CD1c-positive myeloid dendritic cell (primary cell): ENCODE data around the gene RAD21L1.

Experiments used
- DNase-seq: peaks from one replicate; pipeline ENCODE4 v3.0.0-alpha.2; 2016; ENCODE audit errors: extremely low spot score

RAD21L1 gene

GRCh38 chr20:1225783-1226654 is at the start of gene RAD21L1:
Gene RAD21L1, plus strand, starts transcription at chr20:1226044. Its CDS starts 2,410 bp downstream, at chr20:1228454.
- peak; percentile 73 for DNase-seq

GRCh38 chr20:1177680-1178079 is 48.2 kb upstream of the RAD21L1 start:
- DNase-seq = no peak

GRCh38 chr20:1178103-1178502 is 47.7 kb upstream of the RAD21L1 start:
- DNase-seq = no peak

DNA sequence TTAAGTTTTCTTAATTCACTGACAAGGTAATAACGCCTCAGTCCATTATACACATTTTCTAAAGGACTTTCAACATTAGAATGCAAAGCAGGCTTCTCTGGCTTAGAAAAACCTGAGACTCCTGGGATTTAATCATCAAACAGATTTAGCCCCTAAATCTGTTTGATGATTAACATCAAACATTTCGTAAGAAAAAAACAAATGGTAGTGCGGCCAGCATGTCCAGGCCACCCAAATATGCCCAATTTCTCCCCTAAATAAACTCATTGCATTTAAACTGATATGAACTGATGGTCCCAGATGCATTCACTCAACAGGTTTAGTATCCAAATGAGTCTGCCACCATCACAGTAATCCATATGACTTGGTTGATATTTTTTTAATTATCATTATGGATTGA is 47.2 kb upstream of the RAD21L1 start:
- DNase-seq = no peak

DNA sequence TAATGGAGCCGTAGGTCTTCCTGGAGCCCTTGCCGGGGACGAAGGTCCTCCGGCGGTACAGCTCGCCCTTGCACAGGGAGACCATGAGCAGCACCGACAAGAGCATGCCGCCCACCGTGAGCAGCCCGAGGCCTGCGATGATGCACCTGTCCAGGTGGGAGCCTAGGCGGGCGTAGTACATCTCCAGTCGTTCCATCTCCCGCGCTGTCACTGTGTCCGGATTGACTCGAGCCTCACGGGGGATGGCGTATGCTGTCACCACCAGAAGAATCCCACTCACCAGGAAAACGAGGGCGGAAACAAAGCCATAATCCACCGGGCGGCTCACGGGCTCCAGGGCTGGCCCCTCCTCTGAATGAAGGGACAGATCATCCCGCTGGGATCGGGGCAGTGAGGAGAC is 44.9 kb upstream of the RAD21L1 start:
- no peak for DNase-seq

- peak; percentile 51 for DNase-seq
These were observed 43.7 kb upstream of the RAD21L1 start for GRCh38 chr20:1182106-1182505.

DNA sequence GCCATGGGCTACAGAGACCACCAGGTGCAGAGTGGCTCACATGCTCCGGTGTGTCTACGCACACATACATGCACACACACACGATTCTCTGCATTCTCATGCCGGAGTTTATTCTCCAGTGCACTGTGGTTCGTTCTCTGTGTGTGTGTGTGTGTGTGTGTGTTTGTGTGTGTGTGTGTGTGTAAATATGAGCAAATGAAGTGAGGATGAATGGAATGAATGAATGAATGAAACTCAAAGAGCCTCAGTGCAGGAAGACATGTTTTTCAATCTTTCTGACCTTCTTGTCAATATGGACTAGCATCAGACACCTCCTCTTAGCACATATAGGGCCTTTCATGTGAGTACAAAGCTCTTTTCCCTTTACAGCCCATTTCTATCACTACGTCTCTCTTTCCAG is 42.7 kb upstream of the RAD21L1 start:
- DNase-seq = no peak

- DNase-seq = no peak
These were observed 41.6 kb upstream of the RAD21L1 start for GRCh38 chr20:1184260-1184637.

GRCh38 chr20:1184638-1185315 is 41.1 kb upstream of the RAD21L1 start, which contains the start of gene TMEM74B:
Gene TMEM74B, minus strand, starts transcription at chr20:1184981. Its CDS starts 1,180 bp downstream, at chr20:1183801.
- no peak for DNase-seq

- DNase-seq = no peak
These were observed 40.5 kb upstream of the RAD21L1 start for GRCh38 chr20:1185316-1185741.

DNA sequence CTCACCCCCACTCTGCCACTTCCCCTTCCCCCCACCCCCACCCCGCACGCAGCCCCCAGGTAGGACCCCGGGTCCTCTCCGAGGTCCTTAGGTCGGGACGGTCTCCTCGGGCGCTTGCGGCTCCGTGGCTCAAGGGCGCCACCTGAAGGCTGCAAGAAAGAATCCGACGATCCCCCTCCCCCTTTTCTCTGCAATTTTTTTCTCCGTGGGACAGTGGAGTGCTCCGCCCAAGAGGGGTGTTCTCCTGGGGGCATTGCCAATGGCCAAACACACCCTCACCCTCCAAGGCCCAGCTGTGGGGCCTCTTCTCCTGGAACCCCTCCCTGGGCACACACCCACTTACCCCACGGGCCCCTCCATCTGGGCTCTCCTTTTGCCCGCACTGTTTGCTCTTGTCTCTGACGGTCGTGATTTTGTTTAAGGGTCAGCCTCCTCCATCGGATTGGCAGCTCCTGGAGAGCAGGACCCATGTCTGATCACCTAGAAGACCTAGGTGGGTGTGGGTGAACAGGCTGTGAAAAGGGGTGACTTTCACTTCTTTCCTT is 40.0 kb upstream of the RAD21L1 start:
- DNase-seq = peak; percentile 54

DNA sequence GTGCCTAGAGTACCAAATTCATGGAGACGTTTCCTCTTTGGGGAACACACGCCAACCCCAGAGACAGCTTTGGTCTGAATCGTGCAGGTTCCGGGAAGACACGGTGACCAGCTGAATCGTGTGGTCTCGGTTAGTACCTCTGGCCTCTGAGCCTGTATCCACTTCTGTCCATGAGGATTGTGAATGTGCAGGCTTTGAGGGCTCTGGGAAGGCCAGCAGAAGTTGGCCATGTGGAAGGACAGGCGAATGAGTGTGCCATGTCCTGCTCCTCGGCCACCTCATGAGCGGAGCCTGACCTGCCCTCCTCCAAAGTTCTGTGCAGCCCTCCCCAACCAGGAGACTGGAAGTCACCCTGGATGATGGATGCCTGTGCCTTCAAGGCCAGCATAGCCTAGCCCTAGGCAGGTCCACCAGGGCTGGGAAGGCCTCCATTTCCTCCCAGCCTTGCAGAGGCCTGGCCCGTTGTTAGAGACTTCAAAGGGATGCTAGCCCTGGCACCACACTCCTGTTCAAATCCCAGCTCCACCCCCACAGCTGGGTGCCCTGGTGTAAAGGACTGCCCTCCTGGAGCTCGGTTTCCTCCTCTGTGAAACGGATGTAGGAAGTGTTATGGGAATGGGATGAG is 39.4 kb upstream of the RAD21L1 start:
- DNase-seq = no peak

DNA sequence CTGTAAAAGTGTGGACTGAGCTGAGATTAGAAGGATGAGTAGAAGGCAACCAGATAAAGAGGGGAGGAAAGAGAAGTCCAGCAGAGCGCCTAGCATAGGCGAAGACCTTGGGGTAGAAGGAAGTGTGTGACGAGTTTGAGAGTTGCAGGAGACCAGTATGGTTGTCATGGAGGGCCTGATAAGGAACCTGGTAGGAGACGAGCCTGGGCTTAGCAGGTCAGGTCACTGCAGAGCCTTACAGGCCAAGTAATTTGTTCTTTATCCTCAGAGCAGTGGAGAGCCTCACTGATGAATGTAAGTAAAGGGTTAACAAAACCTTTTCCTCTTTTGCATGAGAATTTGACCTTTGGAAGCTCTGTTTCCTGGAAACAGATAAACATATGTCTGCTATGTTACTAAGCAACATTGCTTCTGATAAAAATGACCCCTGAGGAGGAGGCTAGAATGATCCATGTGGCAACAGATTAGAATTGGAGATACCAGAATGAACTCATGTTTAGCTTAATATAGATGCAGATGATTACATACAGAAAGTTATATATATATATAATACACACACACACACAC is 38.2 kb upstream of the RAD21L1 start:
- peak; percentile 14 for DNase-seq

GRCh38 chr20:1188347-1188746 is 37.5 kb upstream of the RAD21L1 start:
- DNase-seq = no peak

GRCh38 chr20:1189827-1190226 is 36.0 kb upstream of the RAD21L1 start:
- DNase-seq = no peak

- DNase-seq = no peak
These were observed 35.0 kb upstream of the RAD21L1 start for GRCh38 chr20:1190847-1191246.

- DNase-seq = no peak
These were observed 34.5 kb upstream of the RAD21L1 start for GRCh38 chr20:1191299-1191698.

GRCh38 chr20:1195226-1195625 is 30.6 kb upstream of the RAD21L1 start:
- DNase-seq = no peak

DNA sequence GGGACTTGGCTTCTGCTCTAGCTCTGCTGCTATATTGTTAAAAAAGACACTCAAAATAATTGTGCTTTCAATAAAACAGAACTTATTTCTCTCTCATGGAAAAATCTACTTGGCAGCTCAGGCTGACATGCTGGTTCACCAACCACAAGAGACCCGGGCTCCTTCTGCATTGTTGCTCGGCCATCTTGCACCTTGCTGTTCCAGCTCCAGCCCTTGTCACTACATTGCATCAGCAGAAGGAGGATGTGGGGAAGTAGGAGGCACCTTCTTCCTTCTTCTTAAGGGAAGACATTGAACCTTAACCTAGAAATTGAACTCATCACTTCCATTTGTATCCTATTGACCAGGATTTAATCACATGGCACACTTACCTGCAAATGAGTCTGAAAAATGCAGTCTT is 29.2 kb upstream of the RAD21L1 start:
- peak; percentile 37 for DNase-seq

DNA sequence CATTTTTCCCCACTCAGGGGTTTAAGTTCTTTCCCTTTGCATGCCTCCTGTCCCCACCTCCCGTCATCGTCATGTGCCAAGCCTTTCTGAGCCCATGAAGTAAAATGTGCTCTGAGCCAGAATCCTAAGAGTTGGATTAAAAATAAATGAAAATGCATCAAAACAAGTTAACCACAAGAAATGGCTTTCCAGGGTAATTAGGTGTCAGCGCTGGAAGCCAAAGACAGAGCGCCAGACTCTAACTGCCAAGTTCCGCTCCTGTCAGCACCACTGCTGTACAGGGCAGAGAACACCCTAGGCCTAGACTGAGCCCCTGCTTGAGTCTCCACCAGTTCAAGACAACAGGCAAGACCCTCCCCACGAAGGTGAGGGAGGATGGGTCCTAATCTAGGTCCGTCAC is 28.0 kb upstream of the RAD21L1 start:
- no peak for DNase-seq

GRCh38 chr20:1198751-1199150 is 27.1 kb upstream of the RAD21L1 start:
- no peak for DNase-seq
